ENCODE results near the gene ARAP2. TPM values are rescaled to one million over a fixed set of nuclear protein-coding genes. Genes with fewer than 3 reads are reported as not detected.

ARAP2 gene
- total RNA-seq, 1 experiment from 2014 or later = 5.5 TPM

GRCh38 chr4:36172656-36173055 is 71.7 kb downstream of the ARAP2 start:
- DNase-seq (ENCODE audit: low read depth, low spot score) (no peak), ATAC-seq (no peak)
- Histone ChIP-seq H3K27ac (ENCODE audit: low read length) (no peak overlapping the region), H3K4me1 (ENCODE audit: control insufficient read depth, insufficient read depth, low read length) (no peaks in the 10 kb centered on the region), H3K9me3 (ENCODE audit: control insufficient read depth, insufficient read depth, low read depth, low read length) (no peaks in the 10 kb centered on the region), H3K27me3 (ENCODE audit: control insufficient read depth, insufficient read depth, low read length) (no peaks in the 10 kb centered on the region), H3K4me3 (ENCODE audit: low read depth in 2 of 2, low read length in 2 of 2) (no peak overlapping the region), H3K36me3 (ENCODE audit: control insufficient read depth, insufficient read depth, low read length) (no peaks in the 10 kb centered on the region)
- CTCF ChIA-PET = no interaction called here
- TF ChIP-seq TCF7L2 (IDR thresholded peaks at IDR 0.05; ENCODE audit: low read depth, low read length) = no peak
- no peak for TF ChIP-seq SIN3A (IDR thresholded peaks at IDR 0.05; ENCODE audit: borderline replicate concordance, insufficient read depth, low read depth, low read length)
- TF ChIP-seq CTCF (IDR thresholded peaks at IDR 0.05) = no peak
- no peak for TF ChIP-seq POLR2AphosphoS5 (IDR thresholded peaks at IDR 0.05; ENCODE audit: low read depth, low read length)
- TF ChIP-seq REST (IDR thresholded peaks at IDR 0.05; ENCODE audit: insufficient read depth in 1 of 2, low read depth in 2 of 2, low read length in 1 of 2) = no peak
- POLR2A ChIA-PET = no interaction called here
- no TSS peak for BruUV-seq (replicated peaks)
- intact Hi-C loops (cut with micrococcal nuclease; ENCODE audit: unreplicated experiment) (no loop called here), in situ Hi-C loops (cut with HindIII; ENCODE audit: low pct_unique_long_range_greater_than_20kb, low sequenced_read_pairs) (no loop called here)

GRCh38 chr4:36168127-36168878 is 76.0 kb downstream of the ARAP2 start:
- Histone ChIP-seq H3K9me3 (ENCODE audit: control insufficient read depth, insufficient read depth, low read depth, low read length) (no peaks in the 10 kb centered on the region), H3K4me3 (ENCODE audit: low read depth in 2 of 2, low read length in 2 of 2) (no peak overlapping the region), H3K27me3 (ENCODE audit: control insufficient read depth, insufficient read depth, low read length) (no peaks in the 10 kb centered on the region), H3K4me1 (ENCODE audit: control insufficient read depth, insufficient read depth, low read length) (no peaks in the 10 kb centered on the region), H3K27ac (ENCODE audit: low read length) (no peak overlapping the region), H3K36me3 (ENCODE audit: control insufficient read depth, insufficient read depth, low read length) (no peaks in the 10 kb centered on the region; the same call in 1 of the 2 replicates)
- no TSS peak for BruUV-seq (replicated peaks)
- ChIA-PET CTCF (no interaction called here), POLR2A (no interaction called here)
- in situ Hi-C loops (cut with HindIII; ENCODE audit: low pct_unique_long_range_greater_than_20kb, low sequenced_read_pairs) (no loop called here), intact Hi-C loops (cut with micrococcal nuclease; ENCODE audit: unreplicated experiment) (no loop called here)
- no peak for ATAC-seq
- DNase-seq (ENCODE audit: low read depth, low spot score) = no peak
- TF ChIP-seq POLR2AphosphoS5 (IDR thresholded peaks at IDR 0.05; ENCODE audit: low read depth, low read length) (no peak), CTCF (IDR thresholded peaks at IDR 0.05) (no peak), SIN3A (IDR thresholded peaks at IDR 0.05; ENCODE audit: borderline replicate concordance, insufficient read depth, low read depth, low read length) (no peak), TCF7L2 (IDR thresholded peaks at IDR 0.05; ENCODE audit: low read depth, low read length) (no peak), REST (IDR thresholded peaks at IDR 0.05; ENCODE audit: insufficient read depth in 1 of 2, low read depth in 2 of 2, low read length in 1 of 2) (no peak)

Data from Panc1 (cell line).